MCF 10A (cell line): Measurements from ENCODE around the gene CCDC141. TPM values are rescaled to one million over a fixed set of nuclear protein-coding genes. Genes with fewer than 3 reads are reported as not detected.

Experiments used
- BruUV-seq: library from RNA; stranded (reverse); fragments of 400-500 nt; replicated peaks from 2 replicates; lab custom pipeline; 2021; lab: Mats Ljungman, UMichigan
- CTCF ChIA-PET: fragments of 300-600 bp; sonication (Branson Sonifier 250); formaldehyde crosslinking; extraction: SDS; loops from one replicate; lab custom pipeline; 2021; ENCODE audit warnings: antibody characterized with exemption, inconsistent platforms; lab: Yijun Ruan, JAX
- POLR2A ChIA-PET: fragments of 300-600, 350-650 bp; sonication (Branson Sonifier 250); formaldehyde crosslinking; extraction: SDS; loops from one replicate; lab custom pipeline; 2020; ENCODE audit warnings: antibody characterized with exemption, inconsistent platforms; lab: Yijun Ruan, JAX
- DNase-seq: peaks from one replicate; pipeline ENCODE4 v3.0.0-alpha.2; 2018; ENCODE audit not compliant: unreplicated experiment
- H3K27ac Mint-ChIP-seq: one replicate; pipeline ENCODE4 v1.8.0; 2022; ENCODE audit warnings: mild to moderate bottlenecking, low read depth, mixed read lengths; ENCODE audit not compliant: unreplicated experiment
- H3K27me3 Mint-ChIP-seq: one replicate; pipeline ENCODE4 v1.8.0; 2022; ENCODE audit warnings: mixed read lengths; ENCODE audit not compliant: insufficient read depth, unreplicated experiment
- H3K36me3 Mint-ChIP-seq: one replicate; pipeline ENCODE4 v1.8.0; 2022; ENCODE audit warnings: mild to moderate bottlenecking, moderate library complexity, mixed read lengths; ENCODE audit not compliant: insufficient read depth, unreplicated experiment
- H3K4me1 Mint-ChIP-seq: one replicate; pipeline ENCODE4 v1.8.0; 2022; ENCODE audit warnings: mixed read lengths; ENCODE audit not compliant: insufficient read depth, unreplicated experiment
- H3K4me3 Mint-ChIP-seq: one replicate; pipeline ENCODE4 v1.8.0; 2022; ENCODE audit warnings: mild to moderate bottlenecking, moderate library complexity, mixed read lengths; ENCODE audit not compliant: unreplicated experiment
- H3K9me3 Mint-ChIP-seq: one replicate; pipeline ENCODE4 v1.8.0; 2022; ENCODE audit warnings: mixed read lengths; ENCODE audit not compliant: unreplicated experiment
- intact Hi-C: fragments of 100-400 bp; cut with micrococcal nuclease; formaldehyde crosslinking; loops from 2 replicates; pipeline ENCODE4 v1.14.1; 2022
- total RNA-seq: library from RNA; stranded (reverse); gene quantifications from 2 replicates; pipeline ENCODE4 v1.2.3, GENCODE V29; 2022
- TF ChIP-seq, protein P1 (sequence below): fragments of 200-600 bp; IDR thresholded peaks from one replicate; pipeline ENCODE4 v1.8.0; 2022; ENCODE audit warnings: antibody characterized with exemption, mild to moderate bottlenecking; ENCODE audit not compliant: unreplicated experiment

The CCDC141 gene
- total RNA-seq, 1 experiment from 2014 or later, result not detected

DNA sequence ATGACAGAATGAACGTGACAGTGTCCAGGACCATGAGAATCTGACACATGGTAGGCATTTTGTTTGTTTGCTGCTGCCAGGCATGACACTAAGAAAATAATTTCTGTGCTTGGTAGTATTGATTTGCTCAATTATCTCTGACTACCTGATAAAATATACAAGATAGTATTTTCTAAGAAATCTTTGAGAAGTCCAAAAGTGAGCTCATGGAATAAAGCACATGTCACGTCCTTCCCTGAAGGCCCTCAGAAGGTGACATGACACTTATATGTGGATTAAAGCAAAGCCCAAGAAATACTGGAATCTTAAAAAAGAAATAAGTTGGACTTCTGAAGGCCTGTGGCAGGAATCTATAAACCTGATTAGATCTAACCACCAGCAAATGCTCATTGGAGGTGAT is 238.9 kb downstream of the CCDC141 start:
- intact Hi-C loops, result no loop called here
- Mint-ChIP-seq H3K27me3 (no peaks in the 10 kb centered on the region), H3K36me3 (peaks cover 6% of the 10 kb centered on the region), H3K4me3 (no peak overlapping the region), H3K9me3 (no peaks in the 10 kb centered on the region), H3K4me1 (no peaks in the 10 kb centered on the region), H3K27ac (no peak overlapping the region)
- TF ChIP-seq, protein P1, sequence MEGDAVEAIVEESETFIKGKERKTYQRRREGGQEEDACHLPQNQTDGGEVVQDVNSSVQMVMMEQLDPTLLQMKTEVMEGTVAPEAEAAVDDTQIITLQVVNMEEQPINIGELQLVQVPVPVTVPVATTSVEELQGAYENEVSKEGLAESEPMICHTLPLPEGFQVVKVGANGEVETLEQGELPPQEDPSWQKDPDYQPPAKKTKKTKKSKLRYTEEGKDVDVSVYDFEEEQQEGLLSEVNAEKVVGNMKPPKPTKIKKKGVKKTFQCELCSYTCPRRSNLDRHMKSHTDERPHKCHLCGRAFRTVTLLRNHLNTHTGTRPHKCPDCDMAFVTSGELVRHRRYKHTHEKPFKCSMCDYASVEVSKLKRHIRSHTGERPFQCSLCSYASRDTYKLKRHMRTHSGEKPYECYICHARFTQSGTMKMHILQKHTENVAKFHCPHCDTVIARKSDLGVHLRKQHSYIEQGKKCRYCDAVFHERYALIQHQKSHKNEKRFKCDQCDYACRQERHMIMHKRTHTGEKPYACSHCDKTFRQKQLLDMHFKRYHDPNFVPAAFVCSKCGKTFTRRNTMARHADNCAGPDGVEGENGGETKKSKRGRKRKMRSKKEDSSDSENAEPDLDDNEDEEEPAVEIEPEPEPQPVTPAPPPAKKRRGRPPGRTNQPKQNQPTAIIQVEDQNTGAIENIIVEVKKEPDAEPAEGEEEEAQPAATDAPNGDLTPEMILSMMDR, result no peak
- no peak for DNase-seq
- ChIA-PET POLR2A (no interaction called here), CTCF (interaction anchor here (1.1 kb wide), 1 partner anchor 10 kb away, joined by 4 read pairs; no protein-coding TSS in a partner anchor)
- BruUV-seq, result no TSS peak

DNA sequence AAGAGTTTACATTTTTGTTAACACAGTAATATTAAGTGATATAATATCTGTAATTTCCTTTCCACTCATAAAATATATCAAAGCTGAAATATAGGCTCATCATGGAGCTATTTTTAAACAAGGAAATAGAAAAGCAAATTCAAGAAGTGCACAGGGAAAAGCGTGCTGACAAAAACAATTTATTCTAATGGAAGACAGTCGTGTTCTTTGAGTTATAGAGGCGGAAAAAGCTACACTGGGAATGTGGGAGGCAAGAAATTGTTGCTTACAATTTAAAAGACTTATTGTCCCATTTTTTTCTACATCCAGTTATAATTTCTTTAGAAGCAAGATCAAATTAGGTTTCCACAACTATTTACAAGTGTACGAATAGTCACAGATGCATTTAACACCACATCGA is 239.5 kb downstream of the CCDC141 start:
- TF ChIP-seq, protein P1, result no peak
- Mint-ChIP-seq H3K27me3 (no peaks in the 10 kb centered on the region), H3K27ac (no peak overlapping the region), H3K4me1 (no peaks in the 10 kb centered on the region), H3K36me3 (peaks cover 6% of the 10 kb centered on the region), H3K4me3 (no peak overlapping the region), H3K9me3 (no peaks in the 10 kb centered on the region)
- POLR2A ChIA-PET, result no interaction called here
- BruUV-seq, result no TSS peak
- CTCF ChIA-PET, result no interaction called here
- no peak for DNase-seq
- intact Hi-C loops, result no loop called here

DNA sequence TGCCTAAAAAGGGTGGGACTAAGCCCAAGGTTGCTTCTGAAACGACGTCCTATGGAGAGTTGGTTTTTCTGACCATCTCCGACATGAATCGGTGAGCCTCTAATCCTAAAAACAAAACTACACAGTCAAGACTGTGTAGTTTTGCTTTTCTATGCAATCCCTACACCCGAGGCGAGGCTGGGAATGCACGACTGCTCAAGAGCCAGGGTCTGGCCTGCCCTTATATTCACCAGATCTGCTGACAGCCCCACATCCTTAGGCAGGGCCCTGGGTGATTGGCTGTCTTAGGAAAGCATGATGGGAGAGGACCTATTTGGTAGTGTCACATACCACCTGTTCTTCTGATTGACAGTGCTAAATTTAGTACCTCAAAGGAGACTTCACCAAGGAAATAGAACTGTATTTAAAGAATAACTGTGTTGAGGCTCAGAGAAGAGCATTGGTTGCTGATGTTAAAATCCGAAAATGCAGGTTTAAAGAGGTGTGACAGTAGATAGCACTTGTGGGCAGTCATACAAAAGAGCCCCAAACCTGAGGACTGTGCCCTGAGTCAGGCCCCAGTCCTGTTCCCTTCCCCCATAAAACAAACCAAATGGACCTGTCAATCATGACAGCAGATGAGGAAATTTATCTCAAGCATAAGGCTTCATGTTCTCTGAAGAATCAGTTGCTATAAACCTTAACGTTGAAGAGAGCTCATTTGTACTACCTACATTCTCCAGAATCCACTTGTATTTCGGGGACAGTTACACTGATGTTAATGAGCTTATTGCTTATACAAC is 242.5 kb downstream of the CCDC141 start, which contains the start of gene TTN:
TTN (minus strand) TSS at position 197 of the 782 bp plus-strand sequence. CDS start 2,781 bp downstream, outside the sequence.
- CTCF ChIA-PET, result interaction anchor here (1.0 kb wide), 1 partner anchor 46 kb away, joined by 3 read pairs; no protein-coding TSS in a partner anchor
- H3K9me3 Mint-ChIP-seq, result no peaks in the 10 kb centered on the region
- BruUV-seq, result no TSS peak
- no peak within 1 kb of the TSS for H3K27ac Mint-ChIP-seq
- POLR2A ChIA-PET, result no interaction called here
- no peak within 1 kb of the TSS for H3K4me3 Mint-ChIP-seq
- intact Hi-C loops, result no loop called here
- no peak for DNase-seq
- H3K4me1 Mint-ChIP-seq, result no peaks in the 10 kb centered on the region
- H3K27me3 Mint-ChIP-seq, result no peaks in the 10 kb centered on the region
- H3K36me3 Mint-ChIP-seq, result peaks cover 6% of the 10 kb centered on the region
- TF ChIP-seq, protein P1, result no peak

DNA sequence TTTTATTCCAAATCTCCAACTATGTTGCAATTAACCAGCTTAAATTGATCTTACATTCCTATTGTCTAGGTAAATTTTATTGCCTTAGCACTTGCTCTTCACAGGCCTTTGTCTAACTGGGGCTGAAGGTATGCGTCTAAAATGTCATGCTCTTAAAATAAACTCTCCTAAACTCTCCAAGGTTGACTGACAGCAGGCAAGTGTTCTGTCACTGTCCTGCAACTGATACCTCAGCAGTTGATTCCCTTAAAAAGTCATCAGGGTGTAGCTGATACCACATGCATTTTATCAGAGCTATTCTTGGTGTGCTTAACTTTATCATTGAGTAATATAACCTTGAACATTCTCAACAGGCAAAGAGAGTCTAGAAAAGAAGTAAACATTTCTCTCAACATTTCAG is 243.4 kb downstream of the CCDC141 start:
- ChIA-PET POLR2A (interaction anchor here (1.0 kb wide), 1 partner anchor 8 kb away, joined by 3 read pairs; no protein-coding TSS in a partner anchor), CTCF (interaction anchor here (1.0 kb wide), 1 partner anchor 45 kb away, joined by 3 read pairs; no protein-coding TSS in a partner anchor)
- intact Hi-C loops, result no loop called here
- TF ChIP-seq, protein P1, result no peak
- no peaks in the 10 kb centered on the region for H3K27me3 Mint-ChIP-seq
- H3K27ac Mint-ChIP-seq, result no peak overlapping the region
- DNase-seq, result no peak
- H3K9me3 Mint-ChIP-seq, result no peaks in the 10 kb centered on the region
- H3K4me3 Mint-ChIP-seq, result no peak overlapping the region
- BruUV-seq, result no TSS peak
- peaks cover 6% of the 10 kb centered on the region for H3K36me3 Mint-ChIP-seq
- H3K4me1 Mint-ChIP-seq, result no peaks in the 10 kb centered on the region
